Hepatocyte (in vitro differentiated cells): ENCODE results near the gene ZKSCAN3.

Experiments used
- EZH2 ChIP-seq: fragments of 200-600 bp; sonication (generic); IDR thresholded peaks from 2 replicates; pipeline ENCODE4 v1.6.1; 2016; ENCODE audit warnings: antibody characterized with exemption, mild to moderate bottlenecking, borderline replicate concordance
- TF ChIP-seq, protein P1 (sequence below): fragments of 200-600 bp; sonication (generic); IDR thresholded peaks from 2 replicates; pipeline ENCODE4 v1.5.1; 2016; ENCODE audit warnings: antibody characterized with exemption, mild to moderate bottlenecking; ENCODE audit not compliant: poor library complexity

DNA sequence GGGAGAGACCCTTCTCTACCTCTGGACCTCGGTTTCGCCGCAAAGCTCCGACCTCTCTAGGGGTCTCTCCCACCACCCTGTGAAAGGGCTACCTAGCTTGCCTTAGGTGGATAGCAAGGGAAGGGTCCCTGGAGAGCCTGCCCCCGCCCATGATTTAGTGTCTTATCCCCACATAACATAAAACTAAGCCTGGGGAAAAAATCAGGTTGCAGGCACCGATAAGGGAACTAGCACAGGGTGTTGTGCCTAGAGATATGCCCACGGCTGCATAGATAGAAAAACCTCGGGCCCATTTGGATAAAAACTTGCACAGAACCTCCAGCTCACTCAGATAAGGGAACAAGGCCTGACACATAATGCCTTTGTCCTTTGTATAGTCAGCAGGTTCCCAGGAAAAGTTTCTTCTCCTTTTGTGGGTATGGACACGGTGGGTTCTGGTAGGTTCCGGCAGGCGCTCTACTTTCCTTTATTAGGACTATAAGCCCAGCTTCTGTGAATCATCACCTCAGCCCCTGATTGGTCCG, 14.6 kb upstream of the ZKSCAN3 start:
- TF ChIP-seq, protein P1, sequence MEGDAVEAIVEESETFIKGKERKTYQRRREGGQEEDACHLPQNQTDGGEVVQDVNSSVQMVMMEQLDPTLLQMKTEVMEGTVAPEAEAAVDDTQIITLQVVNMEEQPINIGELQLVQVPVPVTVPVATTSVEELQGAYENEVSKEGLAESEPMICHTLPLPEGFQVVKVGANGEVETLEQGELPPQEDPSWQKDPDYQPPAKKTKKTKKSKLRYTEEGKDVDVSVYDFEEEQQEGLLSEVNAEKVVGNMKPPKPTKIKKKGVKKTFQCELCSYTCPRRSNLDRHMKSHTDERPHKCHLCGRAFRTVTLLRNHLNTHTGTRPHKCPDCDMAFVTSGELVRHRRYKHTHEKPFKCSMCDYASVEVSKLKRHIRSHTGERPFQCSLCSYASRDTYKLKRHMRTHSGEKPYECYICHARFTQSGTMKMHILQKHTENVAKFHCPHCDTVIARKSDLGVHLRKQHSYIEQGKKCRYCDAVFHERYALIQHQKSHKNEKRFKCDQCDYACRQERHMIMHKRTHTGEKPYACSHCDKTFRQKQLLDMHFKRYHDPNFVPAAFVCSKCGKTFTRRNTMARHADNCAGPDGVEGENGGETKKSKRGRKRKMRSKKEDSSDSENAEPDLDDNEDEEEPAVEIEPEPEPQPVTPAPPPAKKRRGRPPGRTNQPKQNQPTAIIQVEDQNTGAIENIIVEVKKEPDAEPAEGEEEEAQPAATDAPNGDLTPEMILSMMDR, result no peak
- no peak for TF ChIP-seq EZH2
